Measurements from ENCODE around the gene KRT74.

DNA sequence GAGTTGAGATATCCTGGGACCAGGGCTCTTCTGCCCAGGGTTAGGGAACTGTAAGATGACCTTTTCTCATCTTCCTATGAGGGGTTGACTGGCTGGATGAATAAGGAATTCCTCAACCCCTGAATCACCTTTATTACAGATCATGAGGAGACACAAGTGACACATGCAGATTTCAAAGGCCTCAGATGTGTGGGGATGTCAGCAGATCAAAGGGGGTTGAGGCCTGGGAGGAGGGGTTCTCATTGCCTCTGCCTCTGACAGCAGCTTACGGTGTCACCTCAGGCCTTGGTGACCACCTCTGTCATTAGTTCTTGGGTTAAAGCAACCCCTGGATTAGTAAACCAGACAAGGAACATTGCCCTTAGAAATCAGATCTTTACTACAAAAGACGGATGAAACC is 29.7 kb upstream of the KRT74 start:
- TF ChIP-seq CTCF (IDR thresholded peaks at IDR 0.05; ENCODE audit: borderline replicate concordance, extremely low read depth, low read length, poor library complexity, severe bottlenecking) (no peak), EZH2 (IDR thresholded peaks at IDR 0.05; ENCODE audit: borderline replicate concordance, low read depth, low read length, severe bottlenecking) (no peak)
